OCI-LY3 (cell line): ENCODE measurements around the gene PDPR.
"Not testable (repeated sequence)": the region's sequence is repeated elsewhere in the genome, so short reads cannot be mapped to it uniquely, and the experiment has no call there.

ENCODE experiments used
- H2AFZ ChIP-seq: fragments of 200-600, 300-600 bp; shearing (Covaris generic); 2 replicates; pipeline ENCODE4 v1.6.0; 2014; ENCODE audit warnings: antibody characterized with exemption, low read depth, low read length
- H3K27ac ChIP-seq: fragments of 200-600, 300-600 bp; sonication (generic); 2 replicates; pipeline ENCODE4 v1.5.1; 2014; ENCODE audit warnings: mild to moderate bottlenecking, low read length, moderate library complexity, mixed read lengths
- H3K27me3 ChIP-seq: fragments of 200-600, 300-600 bp; sonication (generic); 2 replicates; pipeline ENCODE4 v1.6.1; 2014; ENCODE audit warnings: low read depth, low read length, mixed read lengths
- H3K36me3 ChIP-seq: fragments of 200-600, 300-600 bp; sonication (generic); replicated peaks from 2 replicates; pipeline ENCODE3; 2014; ENCODE audit warnings: low read depth, low read length, mixed read lengths
- H3K4me1 ChIP-seq: fragments of 300-600, 200-600 bp; sonication (generic); 2 replicates; pipeline ENCODE4 v1.6.1; 2014; ENCODE audit warnings: low read length, mixed read lengths
- H3K4me2 ChIP-seq: fragments of 200-600, 300-600 bp; sonication (generic); 2 replicates; pipeline ENCODE4 v1.6.1; 2014; ENCODE audit warnings: low read length, mixed read lengths
- H3K4me3 ChIP-seq: fragments of 300-600, 200-600 bp; sonication (generic); 2 replicates; pipeline ENCODE4 v1.5.1; 2014; ENCODE audit warnings: antibody characterized with exemption, mild to moderate bottlenecking, low read length, moderate library complexity
- H3K79me2 ChIP-seq: fragments of 300-600, 200-600 bp; shearing (Covaris generic); 2 replicates; pipeline ENCODE4 v1.6.1; 2014; ENCODE audit warnings: mild to moderate bottlenecking, low read length, mixed read lengths
- H3K9ac ChIP-seq: fragments of 300-600, 200-600 bp; shearing (Covaris generic); 2 replicates; pipeline ENCODE4 v1.6.0; 2014; ENCODE audit warnings: mild to moderate bottlenecking, low read length, moderate library complexity
- H3K9me3 ChIP-seq: fragments of 200-600, 300-600 bp; shearing (Covaris generic); 2 replicates; pipeline ENCODE4 v1.6.1; 2014; ENCODE audit warnings: low read length, mixed read lengths; ENCODE audit not compliant: insufficient read depth
- H4K20me1 ChIP-seq: fragments of 200-600, 300-600 bp; sonication (generic); 2 replicates; pipeline ENCODE4 v1.6.1; 2016; ENCODE audit warnings: low read length, mixed read lengths; ENCODE audit not compliant: insufficient read depth
- EZH2phosphoT487 ChIP-seq: fragments of 200-600 bp; shearing (Covaris generic); IDR thresholded peaks from 2 replicates; pipeline ENCODE4 v1.6.1; 2018; ENCODE audit warnings: antibody characterized with exemption, mixed run types, low read depth
- TF ChIP-seq, protein P1 (sequence below): fragments of 200-600, 300-600 bp; sonication (generic); IDR thresholded peaks from 2 replicates; pipeline ENCODE4 v1.5.1; 2014; ENCODE audit warnings: antibody characterized with exemption, low read length, low read depth

The PDPR gene

DNA sequence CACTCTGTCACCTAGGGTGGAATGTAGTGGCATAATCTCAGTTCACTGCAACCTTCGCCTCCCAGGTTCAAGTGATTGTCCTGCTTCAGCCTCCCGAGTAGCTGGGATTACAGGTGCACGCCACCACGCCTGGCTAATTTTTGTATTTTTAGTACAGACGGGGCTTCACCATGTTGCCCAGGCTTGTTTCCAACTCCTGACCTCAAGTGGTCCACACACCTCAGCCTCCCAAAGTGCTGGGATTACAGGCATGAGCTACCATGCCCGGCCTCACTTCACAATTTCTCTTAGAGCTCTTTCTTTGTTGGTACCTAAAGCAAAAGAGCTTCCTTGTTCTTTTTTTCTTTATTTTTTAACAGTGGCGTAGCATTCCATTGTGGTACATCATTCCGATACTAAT, 35.2 kb downstream of the PDPR start:
- H3K27ac ChIP-seq, H3K4me3 ChIP-seq, H3K9ac ChIP-seq, H4K20me1 ChIP-seq, H3K9me3 ChIP-seq, H3K4me1 ChIP-seq, H3K4me2 ChIP-seq, H3K79me2 ChIP-seq, H2AFZ ChIP-seq, H3K27me3 ChIP-seq: not testable (repeated sequence)
- H3K36me3 ChIP-seq = peaks cover 22% of the 10 kb centered on the region

DNA sequence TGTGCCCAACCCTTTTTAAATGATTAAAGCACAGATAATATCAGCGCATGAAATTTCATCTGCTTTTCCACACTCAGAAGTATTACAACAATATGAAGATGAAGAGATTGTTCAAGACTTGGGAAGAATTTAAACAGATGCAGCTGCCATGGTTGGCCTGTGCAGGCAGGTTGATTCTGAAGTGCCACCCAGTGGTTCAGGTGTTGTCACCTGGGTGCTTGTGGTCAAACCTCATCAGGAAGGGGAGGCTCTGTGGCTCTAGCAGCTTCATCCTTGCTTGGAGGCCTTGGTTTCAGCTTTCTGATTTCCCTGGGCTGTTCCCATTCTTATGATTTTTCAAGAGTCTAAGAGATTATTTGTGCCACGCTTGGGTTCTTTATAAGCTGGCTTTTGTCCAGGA, 37.3 kb downstream of the PDPR start:
- H3K27me3 ChIP-seq = no peaks in the 10 kb centered on the region
- H3K4me2 ChIP-seq = no peak overlapping the region
- H3K4me3 ChIP-seq = no peak overlapping the region
- no peaks in the 10 kb centered on the region for H3K9me3 ChIP-seq
- no peak for TF ChIP-seq EZH2phosphoT487
- TF ChIP-seq, protein P1, sequence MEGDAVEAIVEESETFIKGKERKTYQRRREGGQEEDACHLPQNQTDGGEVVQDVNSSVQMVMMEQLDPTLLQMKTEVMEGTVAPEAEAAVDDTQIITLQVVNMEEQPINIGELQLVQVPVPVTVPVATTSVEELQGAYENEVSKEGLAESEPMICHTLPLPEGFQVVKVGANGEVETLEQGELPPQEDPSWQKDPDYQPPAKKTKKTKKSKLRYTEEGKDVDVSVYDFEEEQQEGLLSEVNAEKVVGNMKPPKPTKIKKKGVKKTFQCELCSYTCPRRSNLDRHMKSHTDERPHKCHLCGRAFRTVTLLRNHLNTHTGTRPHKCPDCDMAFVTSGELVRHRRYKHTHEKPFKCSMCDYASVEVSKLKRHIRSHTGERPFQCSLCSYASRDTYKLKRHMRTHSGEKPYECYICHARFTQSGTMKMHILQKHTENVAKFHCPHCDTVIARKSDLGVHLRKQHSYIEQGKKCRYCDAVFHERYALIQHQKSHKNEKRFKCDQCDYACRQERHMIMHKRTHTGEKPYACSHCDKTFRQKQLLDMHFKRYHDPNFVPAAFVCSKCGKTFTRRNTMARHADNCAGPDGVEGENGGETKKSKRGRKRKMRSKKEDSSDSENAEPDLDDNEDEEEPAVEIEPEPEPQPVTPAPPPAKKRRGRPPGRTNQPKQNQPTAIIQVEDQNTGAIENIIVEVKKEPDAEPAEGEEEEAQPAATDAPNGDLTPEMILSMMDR = no peak
- H3K9ac ChIP-seq = no peak overlapping the region
- H2AFZ ChIP-seq = no peak overlapping the region
- no peaks in the 10 kb centered on the region for H3K4me1 ChIP-seq
- H3K36me3 ChIP-seq = peaks cover 28% of the 10 kb centered on the region
- H3K79me2 ChIP-seq = no peaks in the 10 kb centered on the region
- no peaks in the 10 kb centered on the region for H4K20me1 ChIP-seq
- no peak overlapping the region for H3K27ac ChIP-seq

DNA sequence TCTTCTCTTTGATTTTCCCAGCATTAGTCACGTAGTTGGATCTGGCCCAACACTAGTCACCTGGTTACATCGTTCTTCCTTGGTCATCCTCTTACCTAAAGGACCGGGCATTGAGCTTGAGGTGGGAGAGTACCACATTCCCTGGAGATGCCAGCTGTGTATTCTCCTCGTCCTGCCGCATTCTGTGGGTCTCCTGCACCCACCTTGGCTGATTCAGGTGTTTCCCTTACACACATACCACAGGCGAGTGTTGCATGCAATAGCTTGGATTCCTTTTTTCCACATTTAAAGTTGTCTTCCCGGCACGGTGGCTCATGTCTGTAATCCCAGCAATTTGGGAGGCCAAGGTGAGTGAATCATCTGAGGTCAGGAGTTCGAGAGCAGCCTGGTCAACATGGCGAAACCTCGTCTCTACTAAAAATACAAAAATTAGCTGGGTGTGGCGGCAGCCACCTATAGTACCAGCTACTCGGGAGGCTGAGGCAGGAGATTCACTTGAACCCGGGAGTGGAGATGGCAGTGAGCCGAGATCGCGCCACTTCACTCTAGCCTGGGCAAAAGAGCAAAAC, 37.9 kb downstream of the PDPR start:
- Histone ChIP-seq H3K4me1 (no peaks in the 10 kb centered on the region), H3K27ac (no peak overlapping the region), H3K9me3 (no peaks in the 10 kb centered on the region), H3K9ac (no peak overlapping the region), H3K4me3 (no peak overlapping the region), H3K4me2 (no peak overlapping the region), H4K20me1 (no peaks in the 10 kb centered on the region), H3K27me3 (no peaks in the 10 kb centered on the region), H3K79me2 (no peaks in the 10 kb centered on the region), H2AFZ (no peak overlapping the region), H3K36me3 (peaks cover 33% of the 10 kb centered on the region)
- TF ChIP-seq, protein P1 = no peak
- TF ChIP-seq EZH2phosphoT487 = no peak

DNA sequence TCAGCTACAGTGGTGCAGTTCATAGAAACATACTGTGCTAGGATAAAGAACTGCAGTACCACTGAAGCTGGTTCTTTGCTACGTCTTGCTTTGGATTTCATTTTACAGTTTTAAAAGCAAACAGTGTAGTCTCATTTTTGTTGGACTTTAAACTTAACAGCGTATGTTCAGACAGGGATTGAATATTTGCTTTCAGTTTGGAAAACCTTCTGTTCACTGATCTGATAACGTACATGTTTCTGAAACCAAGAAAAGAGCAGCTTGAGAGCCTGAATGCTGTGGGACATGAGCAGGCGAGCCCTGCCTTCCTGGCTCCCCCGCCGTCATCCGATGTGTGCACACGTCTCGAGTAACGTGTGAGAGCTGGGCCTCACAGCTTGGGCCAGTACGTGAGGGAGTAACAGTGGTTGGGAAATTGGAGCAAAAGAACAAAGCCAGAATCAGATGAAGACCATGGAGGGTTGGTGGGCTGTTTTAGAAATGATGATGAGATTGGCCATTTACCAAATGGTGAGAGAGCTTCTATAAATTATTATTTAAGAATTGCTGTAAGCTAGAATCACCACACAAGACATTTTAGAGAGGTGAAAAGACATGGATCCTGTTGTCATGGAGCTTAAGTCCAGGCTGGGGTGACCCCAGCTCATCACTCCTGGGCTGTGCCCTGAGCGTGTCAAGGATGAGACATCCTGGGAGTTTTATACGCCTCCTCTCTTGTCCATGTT, 38.6 kb downstream of the PDPR start:
- Histone ChIP-seq H3K4me2 (no peak overlapping the region), H3K9me3 (no peaks in the 10 kb centered on the region), H3K4me1 (no peaks in the 10 kb centered on the region), H3K9ac (no peak overlapping the region), H3K36me3 (peaks cover 40% of the 10 kb centered on the region), H3K79me2 (no peaks in the 10 kb centered on the region), H3K4me3 (no peak overlapping the region), H2AFZ (no peak overlapping the region), H3K27ac (no peak overlapping the region), H4K20me1 (no peaks in the 10 kb centered on the region), H3K27me3 (no peaks in the 10 kb centered on the region)
- TF ChIP-seq, protein P1 = no peak
- TF ChIP-seq EZH2phosphoT487 = no peak

DNA sequence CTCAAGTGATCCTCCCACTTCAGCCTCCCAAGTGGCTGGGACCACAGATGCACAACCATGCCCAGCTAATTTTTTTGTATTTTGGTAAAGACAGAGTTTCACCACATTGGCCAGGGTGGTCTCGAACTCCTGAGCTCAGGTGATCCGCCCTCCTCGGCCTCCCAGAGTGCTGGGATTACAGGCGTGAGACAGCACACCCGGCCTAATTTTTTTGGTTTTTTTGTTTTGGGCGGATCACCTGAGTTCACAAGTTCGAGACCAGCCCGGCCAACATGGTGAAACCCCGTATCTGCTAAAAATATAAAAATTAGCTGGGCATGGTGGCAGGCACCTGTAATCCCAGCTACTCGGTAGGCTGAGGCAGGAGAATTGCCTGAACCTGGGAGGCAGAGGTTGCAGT, 40.6 kb downstream of the PDPR start:
- H3K9me3 ChIP-seq, H2AFZ ChIP-seq, H3K4me2 ChIP-seq, H3K9ac ChIP-seq, H4K20me1 ChIP-seq, H3K27me3 ChIP-seq, H3K79me2 ChIP-seq, H3K4me3 ChIP-seq, H3K4me1 ChIP-seq, H3K27ac ChIP-seq: not testable (repeated sequence)
- H3K36me3 ChIP-seq = peaks cover 53% of the 10 kb centered on the region
